Esophagus mucosa (tissue), 1 donor: ENCODE results near the gene MACROD2. TPM values are rescaled to one million over a fixed set of nuclear protein-coding genes. Genes with fewer than 3 reads are reported as not detected.

Experiments
- ATAC-seq: fragments of 200-7000 bp; cut with Tn5 transposase; one replicate; pipeline ENCODE4 v1.9.1; 2020
- total RNA-seq: library from RNA; stranded (reverse); gene quantifications from one replicate; pipeline ENCODE4 v1.2.4, GENCODE V29; 2023
- donor health status: DM: yes; HTN: yes; CAD: no.

MACROD2 gene
- total RNA-seq, 1 donor from 2014 or later = 2.2 TPM

- ATAC-seq = no peak
Observed at GRCh38 chr20:15026759-15027158, 1031.4 kb downstream of the MACROD2 start.

DNA sequence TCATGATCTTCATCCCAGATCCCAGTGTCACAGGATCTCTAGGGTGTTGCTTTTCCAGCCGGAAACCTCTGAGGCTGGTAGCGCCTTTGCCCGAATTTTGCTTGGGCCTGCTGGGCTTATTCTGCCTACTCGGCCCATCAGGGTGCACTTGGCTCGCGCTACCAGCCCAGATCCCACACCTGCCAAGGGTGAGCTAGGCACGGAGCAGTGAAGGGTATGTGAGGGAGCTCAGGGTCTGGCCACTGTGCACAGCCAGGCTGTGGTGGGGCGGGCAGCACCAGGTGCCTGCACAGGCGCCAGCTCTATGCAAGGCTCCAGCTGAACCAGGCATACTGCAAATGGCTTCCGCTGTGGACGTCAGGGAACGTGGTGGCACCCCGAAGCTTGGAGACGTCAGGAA, 1035.5 kb downstream of the MACROD2 start:
- no peak for ATAC-seq

DNA sequence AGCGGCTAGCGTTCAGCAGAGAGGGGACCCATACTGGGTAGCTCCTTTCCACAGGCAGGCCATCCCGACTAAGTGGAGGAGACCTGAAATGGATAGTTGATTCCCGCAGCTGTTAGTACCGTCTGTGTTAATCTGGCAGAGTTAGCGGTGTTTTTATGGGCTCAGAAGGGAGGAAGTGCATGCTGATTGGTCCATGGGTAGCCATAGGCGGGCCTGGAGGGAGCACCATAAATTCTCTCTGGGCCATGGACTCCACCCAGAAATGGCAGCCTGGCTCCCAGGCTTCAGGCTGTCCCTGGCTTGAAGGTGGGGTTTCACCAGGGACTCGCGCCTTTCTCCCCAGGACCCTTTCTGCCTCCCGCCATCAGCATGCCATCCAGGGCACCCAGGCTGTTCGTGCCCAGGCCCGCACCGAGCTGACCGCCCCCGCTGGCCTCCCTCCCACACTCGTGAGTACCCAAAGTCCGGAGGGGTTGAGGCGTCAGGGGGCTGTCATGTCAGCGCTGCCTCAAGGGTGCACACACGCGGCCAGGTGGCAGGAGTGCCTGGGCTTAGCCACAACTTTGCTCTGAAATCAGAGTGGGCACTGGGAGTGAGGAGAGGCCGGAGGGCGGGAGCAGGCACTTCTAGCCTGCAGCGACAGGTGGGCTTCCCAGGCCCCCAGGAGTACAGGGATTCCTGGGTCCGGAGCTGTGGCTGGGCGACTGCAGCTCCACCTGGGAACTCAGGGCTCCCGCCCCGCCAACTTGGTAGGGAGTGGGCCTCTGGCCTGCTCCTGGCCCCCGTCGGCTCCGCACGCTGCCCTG, 1036.4 kb downstream of the MACROD2 start:
- peak; percentile 8 for ATAC-seq

GRCh38 chr20:15032352-15032622, 1037.0 kb downstream of the MACROD2 start:
- no peak for ATAC-seq

GRCh38 chr20:15033269-15033668, 1038.0 kb downstream of the MACROD2 start:
- no peak for ATAC-seq

DNA sequence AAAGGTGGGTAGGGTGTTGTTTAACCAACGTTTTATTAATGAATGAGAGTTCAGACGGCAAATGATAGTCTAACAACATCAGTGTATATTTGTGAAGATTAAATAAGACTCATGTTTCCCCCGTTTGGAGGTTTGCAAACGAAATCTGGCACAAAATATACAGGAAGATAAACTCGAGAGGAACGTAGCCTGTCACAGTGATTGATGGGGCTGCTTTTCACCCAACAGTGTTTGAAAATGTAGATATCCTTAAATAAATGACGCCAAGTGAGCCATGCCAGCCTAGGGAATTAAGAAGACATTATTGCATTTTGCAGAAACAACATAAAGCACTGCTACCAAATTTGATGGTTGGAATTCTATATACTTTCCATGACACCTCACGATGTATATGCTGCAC, 1038.6 kb downstream of the MACROD2 start:
- ATAC-seq = no peak

- no peak for ATAC-seq
Observed at GRCh38 chr20:15036948-15037347, 1041.6 kb downstream of the MACROD2 start.

GRCh38 chr20:15039088-15039752, 1043.9 kb downstream of the MACROD2 start:
- ATAC-seq = peak; percentile 78

DNA sequence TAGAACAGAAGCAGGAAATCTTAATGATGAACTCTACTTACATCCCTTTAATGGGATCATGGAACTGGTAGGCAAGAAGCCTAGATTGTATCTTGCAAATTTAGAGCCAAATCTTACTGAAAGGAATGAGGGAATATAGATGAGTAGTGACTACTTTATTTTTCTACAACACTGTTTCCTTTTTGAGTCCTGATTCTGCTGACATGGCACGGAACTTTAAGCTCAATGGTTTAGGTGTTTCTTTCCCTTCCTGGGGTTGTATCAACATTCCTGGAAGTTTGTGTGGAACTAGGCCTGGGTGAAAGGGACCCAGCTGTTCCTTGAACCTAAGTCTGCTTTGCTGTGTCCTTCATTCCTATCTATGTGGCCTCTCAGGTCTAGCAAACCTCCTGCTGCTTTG, 1047.4 kb downstream of the MACROD2 start:
- ATAC-seq = no peak

- peak; percentile 39 for ATAC-seq
Observed at GRCh38 chr20:15045246-15045645, 1049.9 kb downstream of the MACROD2 start.

DNA sequence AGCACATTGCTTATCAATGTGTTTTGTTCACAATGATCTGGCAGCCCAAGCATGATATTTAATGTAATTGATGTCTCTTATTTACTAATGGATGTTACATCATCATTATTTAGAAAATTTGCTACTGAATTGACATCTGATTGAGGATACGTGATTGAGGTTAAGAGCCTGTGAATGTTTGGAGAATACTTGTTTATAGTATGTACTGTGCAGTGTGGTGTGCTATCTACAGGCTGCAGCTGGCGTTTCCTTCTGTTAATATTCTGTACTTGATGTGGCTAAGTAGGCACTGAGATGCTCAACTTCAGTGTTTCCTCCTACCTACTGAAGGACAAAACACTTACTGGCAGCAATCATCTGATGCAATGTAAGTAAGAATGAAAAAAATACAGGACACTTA, 1051.7 kb downstream of the MACROD2 start:
- ATAC-seq = no peak

DNA sequence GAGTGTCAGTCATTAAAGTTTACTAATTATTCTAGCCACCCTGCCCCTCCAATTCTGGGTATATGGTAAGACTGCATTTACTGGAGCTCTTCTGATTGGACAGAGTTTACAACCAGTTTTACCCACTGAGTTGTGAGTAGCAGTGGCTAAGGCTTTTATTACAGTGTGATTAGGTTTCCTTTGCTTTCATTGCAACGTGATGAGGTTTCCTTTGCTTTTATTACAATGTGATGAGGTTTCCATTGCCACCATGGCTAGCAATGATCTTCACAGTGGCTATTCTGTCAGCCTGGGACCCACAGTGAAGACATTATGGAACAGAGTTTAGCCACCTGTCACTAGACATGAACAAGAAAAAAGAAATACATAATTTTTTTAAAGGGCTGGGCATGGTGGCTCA, 1052.3 kb downstream of the MACROD2 start:
- no peak for ATAC-seq

DNA sequence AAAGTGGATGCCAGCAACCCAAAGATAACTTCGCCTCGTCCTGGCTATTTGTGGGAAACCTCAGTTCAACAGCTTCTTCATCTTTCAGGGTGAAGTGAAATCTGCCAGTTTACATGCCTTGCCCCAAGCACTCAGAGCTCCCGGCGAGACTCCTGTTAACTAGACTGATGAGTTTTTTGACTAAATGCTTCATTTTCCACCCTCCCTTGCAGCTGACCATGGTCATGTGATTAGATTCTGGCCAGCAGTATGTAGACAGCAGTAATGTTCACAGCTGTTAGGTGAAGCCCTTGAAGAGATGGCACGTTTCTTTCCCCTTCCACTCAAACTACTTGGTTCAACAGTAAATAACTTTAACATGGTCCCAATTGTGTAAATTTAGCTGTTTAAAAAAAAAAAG, 1060.9 kb downstream of the MACROD2 start:
- no peak for ATAC-seq

DNA sequence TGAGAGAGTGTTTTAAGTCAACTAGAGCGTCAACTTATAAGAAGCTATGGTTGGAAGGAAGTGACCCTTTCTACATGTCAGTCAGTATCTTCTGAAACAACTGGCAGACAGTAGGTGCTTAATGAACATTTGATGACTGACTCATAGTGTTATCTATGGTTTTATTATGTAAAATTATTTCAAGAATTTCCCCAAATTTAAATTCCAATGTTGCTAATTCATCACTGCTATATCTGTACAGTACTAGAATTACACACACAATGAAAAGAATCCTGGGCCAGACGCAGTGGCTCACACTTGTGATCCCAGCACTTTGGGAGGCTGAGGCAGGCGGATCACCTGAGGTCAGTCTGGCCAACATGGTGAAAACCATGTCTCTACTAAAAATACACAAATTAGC, 1063.5 kb downstream of the MACROD2 start:
- ATAC-seq = no peak

GRCh38 chr20:15059438-15059837, 1064.1 kb downstream of the MACROD2 start:
- ATAC-seq = no peak

DNA sequence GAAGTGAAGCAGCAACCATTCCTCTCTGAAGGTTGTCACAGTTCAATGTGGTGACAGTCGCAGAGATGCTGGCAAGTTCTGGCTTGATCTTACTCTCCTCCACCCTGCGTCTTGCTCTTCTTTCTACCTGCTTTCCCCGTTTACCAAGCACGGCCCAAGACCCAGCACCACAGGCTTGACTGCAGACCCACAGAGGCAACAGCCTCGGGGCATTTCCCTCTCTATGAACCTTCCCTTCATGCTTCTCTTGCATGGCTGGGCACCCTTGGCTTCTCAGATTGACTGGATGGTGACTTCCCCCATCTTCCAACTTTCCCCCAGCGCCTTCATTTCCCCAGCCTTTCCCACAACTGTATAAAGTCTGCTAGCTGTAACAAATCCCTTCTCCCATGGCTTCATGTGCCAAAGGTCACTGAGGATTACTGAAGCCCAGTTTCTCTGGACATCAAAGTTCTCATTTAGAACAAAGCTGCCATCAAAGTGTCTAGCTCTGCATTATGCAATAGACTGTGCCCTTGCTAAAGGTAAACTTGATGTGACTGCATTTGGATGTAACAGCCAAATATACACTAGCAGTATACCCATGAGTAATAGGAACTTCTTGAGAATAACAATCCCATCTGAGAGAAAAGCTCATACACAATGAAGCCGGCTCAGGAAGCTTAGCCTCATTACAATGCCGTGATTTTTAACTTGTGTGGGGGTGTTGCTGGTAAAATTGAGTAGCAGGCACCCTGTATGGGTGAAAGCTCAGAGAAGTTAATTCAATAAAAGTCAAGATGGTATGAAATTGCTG, 1065.1 kb downstream of the MACROD2 start:
- ATAC-seq = peak; percentile 33

GRCh38 chr20:15061061-15061430, 1065.7 kb downstream of the MACROD2 start:
- ATAC-seq = no peak

DNA sequence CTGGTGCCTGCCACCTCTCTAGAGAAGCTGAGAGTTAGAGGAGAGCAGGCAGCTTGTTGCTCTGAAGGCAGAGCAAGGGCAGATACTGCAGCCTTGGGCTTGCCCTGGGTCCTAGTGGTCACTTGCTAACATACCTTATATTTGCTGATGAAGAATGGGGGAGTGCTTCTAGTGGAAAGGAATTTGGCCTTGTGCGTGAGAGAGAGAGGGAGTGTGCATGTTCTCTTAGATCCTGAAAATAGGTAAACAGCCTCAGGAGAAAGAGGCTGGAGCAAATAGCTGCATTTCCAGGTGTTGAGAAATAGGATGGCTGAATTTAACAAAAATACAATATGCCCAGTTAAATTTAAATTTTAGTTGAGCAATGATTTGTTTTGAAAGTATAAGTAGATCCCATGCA, 1066.6 kb downstream of the MACROD2 start:
- no peak for ATAC-seq

- ATAC-seq = no peak
Observed at GRCh38 chr20:15063081-15063480, 1067.8 kb downstream of the MACROD2 start.

DNA sequence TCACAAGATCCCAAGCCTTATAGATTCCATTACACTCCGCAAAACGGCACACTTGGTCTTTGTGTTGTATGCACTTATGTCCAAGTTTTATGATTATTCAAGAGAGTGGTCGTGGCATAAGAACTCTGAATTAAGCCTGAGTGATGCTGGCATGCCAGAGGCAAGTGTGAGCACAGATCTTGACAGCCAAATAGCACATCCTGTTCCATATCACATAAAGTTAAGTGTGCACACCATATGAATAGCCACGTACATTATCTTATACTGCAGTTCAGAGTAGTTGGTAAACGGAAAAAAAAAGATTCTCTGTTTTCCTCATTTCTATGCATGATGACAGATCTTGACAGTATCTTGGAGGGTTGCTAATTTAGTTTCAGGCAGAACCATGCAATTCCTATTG, 1069.4 kb downstream of the MACROD2 start:
- no peak for ATAC-seq

DNA sequence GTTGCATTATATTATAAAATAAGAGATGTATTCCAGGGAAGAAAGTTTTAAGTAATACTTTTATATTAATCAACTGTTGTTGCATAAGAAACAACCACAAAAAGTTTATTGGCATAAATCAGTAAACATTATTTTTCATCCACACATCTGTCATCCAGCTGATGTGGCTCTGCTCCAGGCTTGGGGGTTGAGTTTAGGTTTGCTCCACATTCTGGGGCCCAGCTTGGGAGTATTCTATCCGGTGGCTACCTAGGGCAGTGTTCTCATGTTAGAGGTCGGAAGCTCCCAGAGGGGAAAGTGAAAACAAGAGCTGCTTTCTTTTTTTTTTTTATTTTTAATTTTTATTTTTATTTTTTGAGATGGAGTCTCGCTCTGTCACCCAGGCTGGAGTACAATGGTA, 1070.5 kb downstream of the MACROD2 start:
- no peak for ATAC-seq

DNA sequence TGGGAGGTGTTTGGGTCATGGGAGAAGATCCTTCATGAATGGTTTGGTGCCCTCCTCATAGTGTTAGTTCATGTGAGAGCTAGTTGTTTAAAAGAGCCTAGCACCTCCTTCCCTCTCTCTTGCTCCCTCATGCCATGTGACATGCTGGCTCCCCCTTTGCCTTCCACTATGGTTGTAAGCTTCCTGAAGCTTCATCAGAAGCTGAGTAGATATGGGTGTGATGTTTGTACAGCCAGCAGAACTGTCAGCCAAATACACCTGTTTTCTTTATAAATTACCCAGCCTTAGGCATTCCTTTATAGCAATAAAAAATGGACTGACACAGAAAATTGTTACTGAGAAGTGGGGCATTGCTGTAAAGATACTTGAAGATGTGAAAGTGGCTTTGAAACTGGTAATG, 1073.2 kb downstream of the MACROD2 start:
- no peak for ATAC-seq

- ATAC-seq = no peak
Observed at GRCh38 chr20:15069355-15069754, 1074.0 kb downstream of the MACROD2 start.
